PC-3 (cell line): Measurements from ENCODE around the gene FBXL4.

Source experiments
- EZH2 ChIP-seq: fragments of 300-600 bp; sonication (generic); IDR thresholded peaks from one replicate; pipeline ENCODE4 v1.6.1; 2017; ENCODE audit warnings: antibody characterized with exemption, mild to moderate bottlenecking, low read length; ENCODE audit not compliant: unreplicated experiment
- EZH2phosphoT487 ChIP-seq: fragments of 300-600 bp; sonication (generic); IDR thresholded peaks from 2 replicates; pipeline ENCODE4 v1.6.1; 2018; ENCODE audit warnings: mild to moderate bottlenecking, antibody characterized with exemption, low read length, borderline replicate concordance
- TF ChIP-seq, protein P1 (sequence below): fragments of 300-600 bp; sonication (generic); conservative IDR thresholded peaks from 2 replicates; pipeline ENCODE4 v1.5.1; 2017; ENCODE audit warnings: antibody characterized with exemption, low read depth, mild to moderate bottlenecking, low read length

DNA sequence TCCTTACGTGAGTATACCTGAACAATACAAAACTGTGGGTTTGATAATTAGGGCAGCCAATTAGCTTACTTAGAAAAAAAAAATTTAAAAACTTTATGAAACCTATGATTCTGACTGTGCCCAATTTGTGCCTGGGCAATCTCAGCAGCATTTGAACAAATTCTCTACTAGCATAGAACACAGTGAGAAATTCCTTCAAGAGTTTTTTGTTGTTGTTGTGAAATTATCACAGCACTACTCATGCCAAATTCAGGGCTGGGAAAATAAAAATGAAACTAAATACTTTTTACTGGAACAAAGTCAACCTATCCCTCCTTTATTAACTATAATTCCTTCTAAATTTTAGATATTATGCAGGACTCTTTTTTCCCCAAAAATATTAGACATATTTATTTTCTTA is 70.5 kb downstream of the FBXL4 start:
- no peak for TF ChIP-seq EZH2phosphoT487
- TF ChIP-seq, protein P1, sequence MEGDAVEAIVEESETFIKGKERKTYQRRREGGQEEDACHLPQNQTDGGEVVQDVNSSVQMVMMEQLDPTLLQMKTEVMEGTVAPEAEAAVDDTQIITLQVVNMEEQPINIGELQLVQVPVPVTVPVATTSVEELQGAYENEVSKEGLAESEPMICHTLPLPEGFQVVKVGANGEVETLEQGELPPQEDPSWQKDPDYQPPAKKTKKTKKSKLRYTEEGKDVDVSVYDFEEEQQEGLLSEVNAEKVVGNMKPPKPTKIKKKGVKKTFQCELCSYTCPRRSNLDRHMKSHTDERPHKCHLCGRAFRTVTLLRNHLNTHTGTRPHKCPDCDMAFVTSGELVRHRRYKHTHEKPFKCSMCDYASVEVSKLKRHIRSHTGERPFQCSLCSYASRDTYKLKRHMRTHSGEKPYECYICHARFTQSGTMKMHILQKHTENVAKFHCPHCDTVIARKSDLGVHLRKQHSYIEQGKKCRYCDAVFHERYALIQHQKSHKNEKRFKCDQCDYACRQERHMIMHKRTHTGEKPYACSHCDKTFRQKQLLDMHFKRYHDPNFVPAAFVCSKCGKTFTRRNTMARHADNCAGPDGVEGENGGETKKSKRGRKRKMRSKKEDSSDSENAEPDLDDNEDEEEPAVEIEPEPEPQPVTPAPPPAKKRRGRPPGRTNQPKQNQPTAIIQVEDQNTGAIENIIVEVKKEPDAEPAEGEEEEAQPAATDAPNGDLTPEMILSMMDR = no peak
- TF ChIP-seq EZH2 = no peak
